IPS DF 6.9 (cell line): ENCODE measurements around the gene ARHGAP22.

ENCODE experiments used
- DNase-seq: peaks from one replicate; pipeline ENCODE4 v3.0.0-alpha.2; 2013; ENCODE audit warnings: low read depth, low spot score
- H3K27ac ChIP-seq: one replicate; pipeline ENCODE4 v1.5.1; 2013; ENCODE audit warnings: low read length, control low read depth
- H3K27me3 ChIP-seq: 2 replicates; pipeline ENCODE4 v1.6.1; 2013; ENCODE audit warnings: mild to moderate bottlenecking, low read length; ENCODE audit not compliant: control insufficient read depth, insufficient read depth
- H3K36me3 ChIP-seq: 2 replicates; pipeline ENCODE4 v1.6.1; 2013; ENCODE audit warnings: low read length; ENCODE audit not compliant: control insufficient read depth, insufficient read depth
- H3K4me1 ChIP-seq: 2 replicates; pipeline ENCODE4 v1.6.1; 2013; ENCODE audit warnings: low read length; ENCODE audit not compliant: control insufficient read depth, insufficient read depth
- H3K4me3 ChIP-seq: 2 replicates; pipeline ENCODE4 v1.5.1; 2013; ENCODE audit warnings: mild to moderate bottlenecking, low read length
- H3K9me3 ChIP-seq: 2 replicates; pipeline ENCODE4 v1.6.1; 2013; ENCODE audit warnings: low read length, inconsistent platforms; ENCODE audit not compliant: control insufficient read depth, insufficient read depth
- WGBS: extraction: QIAGEN DNeasy Blood & Tissue Kit; methylation state at CpG from one replicate; pipeline ENCODE4 v1.1.7; 2013; ENCODE audit warnings: mixed read lengths, missing lambda C conversion rate; ENCODE audit not compliant: insufficient read length, insufficient coverage; 5-methylcytosine and 5-hydroxymethylcytosine counted together

Gene ARHGAP22

GRCh38 chr10:48545462-48546145 lies 59.3 kb downstream of the ARHGAP22 start:
- peaks cover 5% of the 10 kb centered on the region; the same call in 1 of the 2 replicates for H3K4me1 ChIP-seq
- no peak overlapping the region for H3K27ac ChIP-seq
- no peak overlapping the region for H3K4me3 ChIP-seq
- H3K36me3 ChIP-seq, result no peaks in the 10 kb centered on the region
- DNase-seq, result no peak
- no peaks in the 10 kb centered on the region for H3K27me3 ChIP-seq
- no CpG with 5 or more reads among the region's 14 CpGs for WGBS
- H3K9me3 ChIP-seq, result no peaks in the 10 kb centered on the region

- no peaks in the 10 kb centered on the region for H3K9me3 ChIP-seq
- no peak overlapping the region for H3K4me3 ChIP-seq
- no CpG with 5 or more reads among the region's 3 CpGs for WGBS
- H3K27me3 ChIP-seq, result no peaks in the 10 kb centered on the region
- peaks cover 5% of the 10 kb centered on the region; the same call in 1 of the 2 replicates for H3K4me1 ChIP-seq
- no peak overlapping the region for H3K27ac ChIP-seq
- H3K36me3 ChIP-seq, result no peaks in the 10 kb centered on the region
- no peak for DNase-seq
Observed at GRCh38 chr10:48543182-48543844, 61.6 kb downstream of the ARHGAP22 start.

GRCh38 chr10:48542471-48543181 lies 62.2 kb downstream of the ARHGAP22 start:
- Histone ChIP-seq H3K36me3 (no peaks in the 10 kb centered on the region), H3K27ac (no peak overlapping the region), H3K4me3 (no peak overlapping the region; the same call in 1 of the 2 replicates), H3K27me3 (no peaks in the 10 kb centered on the region), H3K9me3 (no peaks in the 10 kb centered on the region), H3K4me1 (peaks cover 5% of the 10 kb centered on the region; the same call in 1 of the 2 replicates)
- DNase-seq, result no peak
- WGBS, result no CpG with 5 or more reads among the region's 6 CpGs

GRCh38 chr10:48541144-48541795 lies 63.6 kb downstream of the ARHGAP22 start:
- Histone ChIP-seq H3K4me1 (peaks cover 10% of the 10 kb centered on the region), H3K9me3 (no peaks in the 10 kb centered on the region), H3K36me3 (no peaks in the 10 kb centered on the region), H3K27me3 (no peaks in the 10 kb centered on the region), H3K27ac (no peak overlapping the region), H3K4me3 (no peak overlapping the region)
- no peak for DNase-seq
- WGBS, result no CpG with 5 or more reads among the region's 7 CpGs

GRCh38 chr10:48538611-48539010 lies 66.3 kb downstream of the ARHGAP22 start:
- Histone ChIP-seq H3K27ac (no peak overlapping the region), H3K4me1 (peaks cover 17% of the 10 kb centered on the region), H3K36me3 (no peaks in the 10 kb centered on the region), H3K4me3 (no peak overlapping the region), H3K27me3 (no peaks in the 10 kb centered on the region), H3K9me3 (no peaks in the 10 kb centered on the region)
- DNase-seq, result no peak
- no CpG with 5 or more reads among the region's 2 CpGs for WGBS

GRCh38 chr10:48536916-48537890 lies 67.7 kb downstream of the ARHGAP22 start:
- DNase-seq, result no peak
- no CpG with 5 or more reads among the region's 13 CpGs for WGBS
- Histone ChIP-seq H3K27me3 (no peaks in the 10 kb centered on the region), H3K36me3 (no peaks in the 10 kb centered on the region), H3K4me3 (no peak overlapping the region), H3K9me3 (no peaks in the 10 kb centered on the region), H3K4me1 (peaks cover 13% of the 10 kb centered on the region), H3K27ac (peak overlapping the region; percentile 12)

- H3K4me1 ChIP-seq, result peaks cover 13% of the 10 kb centered on the region
Observed at GRCh38 chr10:48536156-48536500, 68.7 kb downstream of the ARHGAP22 start.

GRCh38 chr10:48535416-48536155 lies 69.3 kb downstream of the ARHGAP22 start:
- H3K36me3 ChIP-seq, result no peaks in the 10 kb centered on the region
- H3K27ac ChIP-seq, result no peak overlapping the region
- H3K9me3 ChIP-seq, result no peaks in the 10 kb centered on the region
- no peak overlapping the region for H3K4me3 ChIP-seq
- H3K4me1 ChIP-seq, result peaks cover 13% of the 10 kb centered on the region
- no peak for DNase-seq
- H3K27me3 ChIP-seq, result no peaks in the 10 kb centered on the region
- no CpG with 5 or more reads among the region's 12 CpGs for WGBS

More at GRCh38 chr10:48536156-48536500, 68.7 kb downstream of the ARHGAP22 start:
- Histone ChIP-seq H3K27ac (no peak overlapping the region), H3K4me3 (no peak overlapping the region), H3K9me3 (no peaks in the 10 kb centered on the region), H3K36me3 (no peaks in the 10 kb centered on the region), H3K27me3 (no peaks in the 10 kb centered on the region)
- DNase-seq, result no peak
- WGBS, result no CpG with 5 or more reads among the region's 3 CpGs

GRCh38 chr10:48533951-48534720 lies 70.7 kb downstream of the ARHGAP22 start:
- Histone ChIP-seq H3K27ac (no peak overlapping the region), H3K36me3 (no peaks in the 10 kb centered on the region)
- WGBS, result no CpG with 5 or more reads among the region's 8 CpGs

More at GRCh38 chr10:48533951-48534720, 70.7 kb downstream of the ARHGAP22 start:
- Histone ChIP-seq H3K4me3 (no peak overlapping the region), H3K4me1 (peaks cover 13% of the 10 kb centered on the region), H3K27me3 (no peaks in the 10 kb centered on the region), H3K9me3 (no peaks in the 10 kb centered on the region)
- DNase-seq, result no peak
